H9 (cell line): ENCODE data around the gene FBXO10. TPM values are rescaled to one million over a fixed set of nuclear protein-coding genes. Genes with fewer than 3 reads are reported as not detected.

Experiments used
- DNase-seq: peaks from one replicate; pipeline ENCODE4 v3.0.0-alpha.2; 2017
- H2AFZ ChIP-seq: one replicate; pipeline ENCODE4 v1.6.1; 2013; ENCODE audit warnings: mild to moderate bottlenecking, low read length, control low read depth, moderate library complexity
- H2AK5ac ChIP-seq: 2 replicates; pipeline ENCODE4 v1.6.1; 2013; ENCODE audit warnings: low read length, control low read depth, mixed read lengths; ENCODE audit not compliant: insufficient read length
- H2BK120ac ChIP-seq: one replicate; pipeline ENCODE4 v1.6.1; 2013; ENCODE audit warnings: low read depth, mild to moderate bottlenecking, low read length, control low read depth, inconsistent platforms; ENCODE audit not compliant: poor library complexity, severe bottlenecking
- H2BK12ac ChIP-seq: 2 replicates; pipeline ENCODE4 v1.6.1; 2013; ENCODE audit warnings: low read length, control low read depth, mixed read lengths, low read depth; ENCODE audit not compliant: insufficient read length
- H2BK15ac ChIP-seq: 2 replicates; pipeline ENCODE4 v1.6.1; 2013; ENCODE audit warnings: low read depth, low read length, control low read depth
- H2BK20ac ChIP-seq: one replicate; pipeline ENCODE4 v1.6.1; 2013; ENCODE audit warnings: low read depth, mild to moderate bottlenecking, low read length, control low read depth, inconsistent platforms; ENCODE audit not compliant: poor library complexity, severe bottlenecking
- H2BK5ac ChIP-seq: 2 replicates; pipeline ENCODE4 v1.6.1; 2013; ENCODE audit warnings: low read length, control low read depth, mixed read lengths; ENCODE audit not compliant: insufficient read length
- H3K14ac ChIP-seq: 2 replicates; pipeline ENCODE4 v1.6.1; 2013; ENCODE audit warnings: low read length, control low read depth; ENCODE audit not compliant: insufficient read depth
- H3K18ac ChIP-seq: 2 replicates; pipeline ENCODE4 v1.6.1; 2013; ENCODE audit warnings: low read depth, mild to moderate bottlenecking, mixed read lengths, low read length, control low read depth; ENCODE audit not compliant: insufficient read length
- H3K23ac ChIP-seq: 2 replicates; pipeline ENCODE4 v1.6.1; 2013; ENCODE audit warnings: low read length, control low read depth, mixed read lengths, low read depth; ENCODE audit not compliant: insufficient read length
- H3K23me2 ChIP-seq: 2 replicates; pipeline ENCODE4 v1.6.1; 2013; ENCODE audit warnings: low read depth, mild to moderate bottlenecking, mixed read lengths, low read length, control low read depth; ENCODE audit not compliant: insufficient read length, poor library complexity, severe bottlenecking
- H3K27ac ChIP-seq: 2 replicates; pipeline ENCODE4 v1.5.1; 2013; ENCODE audit warnings: low read length, control low read depth, mixed read lengths, low read depth; ENCODE audit not compliant: insufficient read length
- H3K27me3 ChIP-seq: 2 replicates; pipeline ENCODE4 v1.6.1; 2013; ENCODE audit warnings: low read length, control low read depth, inconsistent platforms; ENCODE audit not compliant: insufficient read depth
- H3K4ac ChIP-seq: 2 replicates; pipeline ENCODE4 v1.6.1; 2013; ENCODE audit warnings: low read depth, mild to moderate bottlenecking, control low read depth, inconsistent platforms, low read length, moderate library complexity
- H3K4me1 ChIP-seq: 2 replicates; pipeline ENCODE4 v1.6.1; 2013; ENCODE audit warnings: low read length, control low read depth, inconsistent platforms; ENCODE audit not compliant: insufficient read depth
- H3K4me2 ChIP-seq: 2 replicates; pipeline ENCODE4 v1.6.1; 2013; ENCODE audit warnings: low read length, control low read depth, mixed read lengths; ENCODE audit not compliant: insufficient read length, insufficient read depth
- H3K56ac ChIP-seq: 2 replicates; pipeline ENCODE4 v1.6.1; 2013; ENCODE audit warnings: low read depth, mild to moderate bottlenecking, mixed read lengths, low read length, control low read depth; ENCODE audit not compliant: insufficient read length
- H3K79me1 ChIP-seq: 2 replicates; pipeline ENCODE4 v1.6.1; 2013; ENCODE audit warnings: low read depth, mild to moderate bottlenecking, moderate library complexity, low read length, control low read depth, inconsistent platforms; ENCODE audit not compliant: insufficient read depth, poor library complexity, severe bottlenecking
- H3K79me2 ChIP-seq: 2 replicates; pipeline ENCODE4 v1.6.1; 2013; ENCODE audit warnings: low read length, control low read depth, inconsistent platforms; ENCODE audit not compliant: insufficient read depth
- H3K9ac ChIP-seq: 2 replicates; pipeline ENCODE4 v1.6.1; 2013; ENCODE audit warnings: low read length, control low read depth, mixed read lengths; ENCODE audit not compliant: insufficient read length; ENCODE audit errors: extremely low read depth
- H3K9me3 ChIP-seq: one replicate; pipeline ENCODE4 v1.6.1; 2013; ENCODE audit warnings: low read depth, low read length, inconsistent platforms; ENCODE audit not compliant: control insufficient read depth
- H3T11ph ChIP-seq: one replicate; pipeline ENCODE4 v1.6.1; 2013; ENCODE audit warnings: mild to moderate bottlenecking, low read length, control low read depth, inconsistent platforms
- H4K20me1 ChIP-seq: one replicate; pipeline ENCODE4 v1.6.1; 2013; ENCODE audit not compliant: control insufficient read depth, insufficient read length, insufficient read depth
- H4K5ac ChIP-seq: 2 replicates; pipeline ENCODE4 v1.6.1; 2013; ENCODE audit warnings: low read depth, mild to moderate bottlenecking, mixed read lengths, low read length, control low read depth; ENCODE audit not compliant: insufficient read length
- H4K8ac ChIP-seq: replicated peaks from 2 replicates; pipeline ENCODE4 v1.6.1; 2013; ENCODE audit warnings: low read length, control low read depth, mixed read lengths, low read depth; ENCODE audit not compliant: insufficient read length
- H4K91ac ChIP-seq: 2 replicates; pipeline ENCODE4 v1.6.1; 2013; ENCODE audit warnings: low read depth, mild to moderate bottlenecking, moderate library complexity, mixed read lengths, low read length, control low read depth; ENCODE audit not compliant: insufficient read length
- H3K27ac Mint-ChIP-seq, 3 experiments: 2 replicates in 2 of 3; 3 replicates in 1 of 3; pipeline ENCODE4 v1.8.0; 2020 to 2021; ENCODE audit warnings: mixed read lengths in 3 of 3, mild to moderate bottlenecking in 1 of 3, moderate library complexity in 1 of 3
- H3K27me3 Mint-ChIP-seq: 2 replicates; pipeline ENCODE4 v1.8.0; 2021; ENCODE audit warnings: low read depth, mild to moderate bottlenecking, moderate library complexity, mixed read lengths
- H3K36me3 Mint-ChIP-seq, 3 experiments: 2 replicates in 2 of 3; 3 replicates in 1 of 3; pipeline ENCODE4 v1.8.0; 2020 to 2021; ENCODE audit warnings: low read depth in 3 of 3, mixed read lengths in 3 of 3; ENCODE audit not compliant: insufficient read depth in 1 of 3
- H3K4me1 Mint-ChIP-seq, 2 experiments: 2 replicates each; pipeline ENCODE4 v1.8.0; 2020; ENCODE audit warnings: mixed read lengths in 2 of 2
- H3K4me3 Mint-ChIP-seq, 2 experiments: 2 replicates in 1 of 2; 3 replicates in 1 of 2; pipeline ENCODE4 v1.8.0; 2020 to 2021; ENCODE audit warnings: mild to moderate bottlenecking in 2 of 2, mixed read lengths in 2 of 2, moderate library complexity in 1 of 2
- H3K9me3 Mint-ChIP-seq, 2 experiments: 2 replicates in 1 of 2; 3 replicates in 1 of 2; pipeline ENCODE4 v1.8.0; 2020; ENCODE audit warnings: mild to moderate bottlenecking in 2 of 2, mixed read lengths in 2 of 2, moderate library complexity in 1 of 2
- WGBS: extraction: QIAGEN DNeasy Blood & Tissue Kit; methylation state at CpG from one replicate; pipeline ENCODE4 v1.1.7; 2013; ENCODE audit warnings: missing lambda C conversion rate, low lambda C conversion rate, mixed read lengths; ENCODE audit not compliant: insufficient read length; ENCODE audit errors: extremely low coverage; 5-methylcytosine and 5-hydroxymethylcytosine counted together
- total RNA-seq: library from RNA; stranded (reverse); gene quantifications from 2 replicates; pipeline ENCODE4 v1.2.1, GENCODE V29; 2021
- TF ChIP-seq, protein P1 (sequence below): fragments of 200-600 bp; sonication (generic); conservative IDR thresholded peaks from 3 replicates; pipeline ENCODE4 v1.8.0; 2021; ENCODE audit warnings: antibody characterized with exemption, mild to moderate bottlenecking

FBXO10 gene
- total RNA-seq, 1 experiment from 2014 or later, result 16.8 TPM

DNA sequence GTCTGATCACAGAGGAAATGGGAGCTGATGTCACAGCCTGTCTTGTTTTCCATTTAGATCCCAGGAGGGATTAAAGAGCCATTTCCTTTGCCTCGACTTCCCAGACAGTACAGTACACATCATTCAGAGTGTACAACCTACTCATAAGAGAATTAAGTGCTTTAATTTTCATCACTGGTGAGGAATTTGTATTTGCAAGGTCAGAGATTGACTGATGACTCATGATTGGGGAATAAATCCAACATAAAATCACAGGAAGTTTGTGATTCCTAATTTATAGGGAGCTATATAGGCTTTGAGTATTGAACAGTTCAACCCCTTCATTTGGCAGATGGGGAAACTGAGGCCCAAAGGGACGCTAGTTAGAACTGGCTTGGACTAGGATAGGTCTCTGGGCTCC lies 20.3 kb upstream of the FBXO10 start:
- no peak overlapping the region for H2AFZ ChIP-seq
- no peak overlapping the region for H3K27ac ChIP-seq
- H3K36me3 Mint-ChIP-seq, result peaks cover 0 to 11% (median 0%) of the 10 kb centered on the region in 3 experiments; a peak in 2 of 7 replicates
- H3K56ac ChIP-seq, result no peak overlapping the region
- no peaks in the 10 kb centered on the region for H3K9me3 ChIP-seq
- peaks cover 0 to 11% of the 10 kb centered on the region in 2 experiments; a peak in 2 of 4 replicates for H3K4me1 Mint-ChIP-seq
- H4K20me1 ChIP-seq, result no peaks in the 10 kb centered on the region
- TF ChIP-seq, protein P1, sequence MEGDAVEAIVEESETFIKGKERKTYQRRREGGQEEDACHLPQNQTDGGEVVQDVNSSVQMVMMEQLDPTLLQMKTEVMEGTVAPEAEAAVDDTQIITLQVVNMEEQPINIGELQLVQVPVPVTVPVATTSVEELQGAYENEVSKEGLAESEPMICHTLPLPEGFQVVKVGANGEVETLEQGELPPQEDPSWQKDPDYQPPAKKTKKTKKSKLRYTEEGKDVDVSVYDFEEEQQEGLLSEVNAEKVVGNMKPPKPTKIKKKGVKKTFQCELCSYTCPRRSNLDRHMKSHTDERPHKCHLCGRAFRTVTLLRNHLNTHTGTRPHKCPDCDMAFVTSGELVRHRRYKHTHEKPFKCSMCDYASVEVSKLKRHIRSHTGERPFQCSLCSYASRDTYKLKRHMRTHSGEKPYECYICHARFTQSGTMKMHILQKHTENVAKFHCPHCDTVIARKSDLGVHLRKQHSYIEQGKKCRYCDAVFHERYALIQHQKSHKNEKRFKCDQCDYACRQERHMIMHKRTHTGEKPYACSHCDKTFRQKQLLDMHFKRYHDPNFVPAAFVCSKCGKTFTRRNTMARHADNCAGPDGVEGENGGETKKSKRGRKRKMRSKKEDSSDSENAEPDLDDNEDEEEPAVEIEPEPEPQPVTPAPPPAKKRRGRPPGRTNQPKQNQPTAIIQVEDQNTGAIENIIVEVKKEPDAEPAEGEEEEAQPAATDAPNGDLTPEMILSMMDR, result no peak
- no peak overlapping the region for H3K9ac ChIP-seq
- no peak overlapping the region for H2BK120ac ChIP-seq
- no peak overlapping the region for H2AK5ac ChIP-seq
- H2BK20ac ChIP-seq, result no peak overlapping the region
- H4K5ac ChIP-seq, result no peak overlapping the region
- no peaks in the 10 kb centered on the region for H3K4me1 ChIP-seq
- no peak overlapping the region for H4K91ac ChIP-seq
- H3K27ac Mint-ChIP-seq, result no peak overlapping the region
- H3K4ac ChIP-seq, result no peak overlapping the region
- H3K23ac ChIP-seq, result no peak overlapping the region
- peaks cover 3% of the 10 kb centered on the region for H3K23me2 ChIP-seq
- DNase-seq, result no peak
- WGBS, result no CpG with 5 or more reads among the region's 2 CpGs
- no peak overlapping the region for H3K14ac ChIP-seq
- H3T11ph ChIP-seq, result no peak overlapping the region
- H3K18ac ChIP-seq, result no peak overlapping the region
- H3K4me2 ChIP-seq, result no peak overlapping the region
- no peak overlapping the region for H4K8ac ChIP-seq
- H3K4me3 Mint-ChIP-seq, result no peak overlapping the region
- no peak overlapping the region for H2BK15ac ChIP-seq
- H3K9me3 Mint-ChIP-seq, result peaks cover 0 to 7% of the 10 kb centered on the region in 2 experiments; a peak in 1 of 5 replicates
- H3K79me2 ChIP-seq, result peaks cover 5% of the 10 kb centered on the region; the same call in 1 of the 2 replicates
- peaks cover 3% of the 10 kb centered on the region for H3K79me1 ChIP-seq
- H3K27me3 Mint-ChIP-seq, result peaks cover 61% of the 10 kb centered on the region
- no peak overlapping the region for H2BK5ac ChIP-seq
- 0 out of 2 replicates have a peak, but pooled peaks cover 2% of the 10 kb centered on the region for H3K27me3 ChIP-seq
- H2BK12ac ChIP-seq, result no peak overlapping the region
